K562 (cell line): Measurements from ENCODE around the gene SPATA2L. TPM values are rescaled to one million over a fixed set of nuclear protein-coding genes. Genes with fewer than 3 reads are reported as not detected.

Experiments used
- ARNT ChIP-seq, 2 experiments: fragments of 450-650 bp; IDR thresholded peaks; 2 replicates each; pipeline ENCODE4 v1.6.1; 2016; ENCODE audit warnings: mild to moderate bottlenecking in 1 of 2
- CBFA2T2 ChIP-seq: fragments of 450-650 bp; conservative IDR thresholded peaks from 2 replicates; pipeline ENCODE4 v1.6.1; 2017; ENCODE audit warnings: mild to moderate bottlenecking
- CC2D1A ChIP-seq: fragments of 450-650 bp; IDR thresholded peaks from 2 replicates; pipeline ENCODE4 v1.6.1; 2017; ENCODE audit warnings: mild to moderate bottlenecking
- HIVEP1 ChIP-seq: fragments of 250-450 bp; sonication (Bioruptor Pico); IDR thresholded peaks from 2 replicates; pipeline ENCODE4 v1.4.0; 2020; ENCODE audit warnings: mild to moderate bottlenecking
- JUN ChIP-seq, 2 experiments: sonication (generic) in 1 of 2; formaldehyde crosslinking in 1 of 2; IDR thresholded peaks; 2 replicates each; pipeline versions ENCODE4 v1.6.1 to v1.8.0; 2012 to 2022; ENCODE audit warnings: borderline replicate concordance in 2 of 2, mild to moderate bottlenecking in 2 of 2, improper control_type of control experiment in 1 of 2, low read depth in 1 of 2, low read length in 1 of 2, missing genetic modification reagents in 1 of 2
- NONO ChIP-seq, 2 experiments: fragments of 200-400 bp in 1 of 2; fragments of 450-650 bp in 1 of 2; formaldehyde crosslinking in 1 of 2; IDR thresholded peaks; 2 replicates each; pipeline ENCODE4 v1.6.1; 2017; ENCODE audit warnings: low read depth in 2 of 2, mild to moderate bottlenecking in 2 of 2, moderate library complexity in 2 of 2, low read length in 1 of 2
- NR2C2 ChIP-seq, 2 experiments: fragments of 200-800 bp in 1 of 2; sonication (Bioruptor generic) in 1 of 2; sonication (generic) in 1 of 2; formaldehyde crosslinking in 1 of 2; IDR thresholded peaks; 2 replicates each; pipeline versions ENCODE4 v1.6.1 to v1.8.0; 2016 to 2022; ENCODE audit warnings: mild to moderate bottlenecking in 1 of 2, missing compliant biosample characterization in 1 of 2, missing genetic modification characterization in 1 of 2, missing genetic modification reagents in 1 of 2
- SNIP1 ChIP-seq: fragments of 450-650 bp; IDR thresholded peaks from 2 replicates; pipeline ENCODE4 v1.7.1; 2017; ENCODE audit warnings: low read depth, mild to moderate bottlenecking
- WHSC1 ChIP-seq: IDR thresholded peaks from one replicate; pipeline ENCODE4 v1.6.1; 2012; ENCODE audit warnings: low read length, control low read depth, inconsistent platforms
- ZKSCAN1 ChIP-seq: fragments of 150-350 bp; IDR thresholded peaks from 2 replicates; pipeline ENCODE4 v1.6.1; 2016; ENCODE audit warnings: low read depth, low read length
- ZNF124 ChIP-seq: sonication (generic); formaldehyde crosslinking; IDR thresholded peaks from 2 replicates; pipeline ENCODE4 v1.8.1; 2022; ENCODE audit warnings: missing genetic modification reagents
- ZNF140 ChIP-seq: fragments of 250-450 bp; sonication (Bioruptor Pico); IDR thresholded peaks from 2 replicates; pipeline ENCODE4 v1.8.0; 2021; ENCODE audit warnings: moderate library complexity, mild to moderate bottlenecking, inconsistent platforms
- ZNF282 ChIP-seq: sonication (generic); formaldehyde crosslinking; IDR thresholded peaks from 2 replicates; pipeline ENCODE4 v1.8.1; 2023; ENCODE audit warnings: missing genetic modification reagents
- ZNF830 ChIP-seq: fragments of 250-450 bp; sonication (Bioruptor Pico); IDR thresholded peaks from 2 replicates; pipeline ENCODE4 v1.5.0; 2021; ENCODE audit warnings: mild to moderate bottlenecking
- polyA plus RNA-seq, 8 experiments: library from polyadenylated mRNA; depleted of rRNA in 4 of 8; stranded (reverse) in 5 of 8; unstranded in 3 of 8; fragments of >200 nt; fragmentation: Nextera tagmentation in 2 of 8; fragmentation: Illumina TruSeq in 1 of 8; extraction: Ambion mirVana in 2 of 8; extraction: Trizol in 1 of 8; gene quantifications; 2 replicates each; pipeline versions ENCODE4 v1.2.1 to v1.2.3, GENCODE V29; 2011 to 2014; ENCODE audit warnings: inconsistent platforms in 1 of 8, missing spikeins in 1 of 8
- total RNA-seq, 7 experiments: library from RNA; depleted of rRNA in 6 of 7; stranded (reverse); fragments of >200 nt in 6 of 7; fragmentation: Illumina TruSeq in 2 of 7; extraction: Trizol in 2 of 7; gene quantifications; 2 replicates each; pipeline versions ENCODE4 v1.2.1 to v1.2.3, GENCODE V29; 2011 to 2021; ENCODE audit warnings: low replicate concordance in 1 of 7
- TF ChIP-seq, protein P1 (sequence below): sonication (generic); formaldehyde crosslinking; IDR thresholded peaks from 2 replicates; pipeline ENCODE4 v1.8.1; 2023; ENCODE audit warnings: mild to moderate bottlenecking, missing genetic modification reagents
- TF ChIP-seq, protein P2 (sequence below): fragments of 150-350 bp; conservative IDR thresholded peaks from 2 replicates; pipeline ENCODE4 v1.6.1; 2014; ENCODE audit warnings: low read length
- TF ChIP-seq, protein P3 (sequence below), 2 experiments: fragments of 450-650 bp; conservative IDR thresholded peaks; 2 replicates each; pipeline ENCODE4 v1.6.1; 2017; ENCODE audit warnings: mild to moderate bottlenecking in 2 of 2, moderate library complexity in 2 of 2
- TF ChIP-seq, protein P4 (sequence below): fragments of 250-450 bp; sonication (Bioruptor Pico); IDR thresholded peaks from 2 replicates; pipeline ENCODE4 v1.4.0; 2020; ENCODE audit warnings: mild to moderate bottlenecking, moderate library complexity

SPATA2L gene
- total and polyA plus RNA-seq, 9 of the 15 experiments (the other 6 are each of a cell fraction or from before 2014, with no cell fraction given): 0.13 to 19.2 (median 4.8) TPM; not detected in 1

DNA sequence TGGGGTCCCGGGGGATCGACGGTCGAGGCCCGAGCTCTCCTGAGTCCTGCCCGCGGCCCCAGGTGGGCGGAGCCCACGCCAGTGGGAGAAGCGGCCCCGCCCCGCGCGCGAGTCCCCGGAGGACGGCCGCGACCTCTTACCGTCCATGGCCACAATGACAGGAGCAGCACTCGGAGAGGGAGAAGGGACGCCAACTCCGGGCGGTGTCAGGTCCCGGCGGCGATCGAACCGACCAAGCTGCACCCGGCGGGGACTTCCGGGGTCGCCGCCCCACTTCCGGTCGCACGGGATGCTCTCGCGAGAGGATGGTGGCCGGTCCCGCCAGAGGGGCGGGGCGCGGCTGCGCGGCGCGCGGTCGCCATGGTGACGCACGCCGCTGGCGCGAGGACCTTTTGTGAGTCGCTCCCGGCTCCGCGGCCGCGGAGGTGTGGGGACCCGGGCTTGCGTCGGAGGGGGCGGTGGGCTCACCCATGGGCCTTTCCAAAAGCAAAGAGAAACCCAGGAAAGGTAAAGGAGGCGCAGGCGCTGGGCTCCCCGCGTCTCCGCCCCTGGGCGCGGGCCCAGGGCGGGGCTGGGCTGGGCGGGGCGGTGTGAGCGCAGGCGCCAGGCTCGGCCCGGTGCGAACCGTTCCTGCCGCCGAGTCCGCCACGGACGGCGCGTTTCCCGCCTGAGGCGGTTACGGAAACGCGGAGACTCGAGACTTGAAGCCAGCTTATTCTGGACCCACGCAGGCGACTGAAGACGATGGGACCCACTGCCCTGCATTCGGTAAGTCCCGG, 43.9 kb downstream of the SPATA2L start, which contains the start of the genes CHMP1A and SPATA33 (continued):
- TF ChIP-seq, protein P1, sequence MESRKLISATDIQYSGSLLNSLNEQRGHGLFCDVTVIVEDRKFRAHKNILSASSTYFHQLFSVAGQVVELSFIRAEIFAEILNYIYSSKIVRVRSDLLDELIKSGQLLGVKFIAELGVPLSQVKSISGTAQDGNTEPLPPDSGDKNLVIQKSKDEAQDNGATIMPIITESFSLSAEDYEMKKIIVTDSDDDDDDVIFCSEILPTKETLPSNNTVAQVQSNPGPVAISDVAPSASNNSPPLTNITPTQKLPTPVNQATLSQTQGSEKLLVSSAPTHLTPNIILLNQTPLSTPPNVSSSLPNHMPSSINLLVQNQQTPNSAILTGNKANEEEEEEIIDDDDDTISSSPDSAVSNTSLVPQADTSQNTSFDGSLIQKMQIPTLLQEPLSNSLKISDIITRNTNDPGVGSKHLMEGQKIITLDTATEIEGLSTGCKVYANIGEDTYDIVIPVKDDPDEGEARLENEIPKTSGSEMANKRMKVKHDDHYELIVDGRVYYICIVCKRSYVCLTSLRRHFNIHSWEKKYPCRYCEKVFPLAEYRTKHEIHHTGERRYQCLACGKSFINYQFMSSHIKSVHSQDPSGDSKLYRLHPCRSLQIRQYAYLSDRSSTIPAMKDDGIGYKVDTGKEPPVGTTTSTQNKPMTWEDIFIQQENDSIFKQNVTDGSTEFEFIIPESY (CRISPR knock-in tag): peak; percentile 26
- peak; percentile 89 for TF ChIP-seq NR2C2 (CRISPR knock-in tag; IDR thresholded peaks at IDR 0.05)
- TF ChIP-seq NR2C2 (tag; IDR thresholded peaks at IDR 0.05): peak; percentile 95
- no peak for TF ChIP-seq ZNF124
- no peak for TF ChIP-seq WHSC1
- no peak for TF ChIP-seq CC2D1A
- TF ChIP-seq, protein P2, sequence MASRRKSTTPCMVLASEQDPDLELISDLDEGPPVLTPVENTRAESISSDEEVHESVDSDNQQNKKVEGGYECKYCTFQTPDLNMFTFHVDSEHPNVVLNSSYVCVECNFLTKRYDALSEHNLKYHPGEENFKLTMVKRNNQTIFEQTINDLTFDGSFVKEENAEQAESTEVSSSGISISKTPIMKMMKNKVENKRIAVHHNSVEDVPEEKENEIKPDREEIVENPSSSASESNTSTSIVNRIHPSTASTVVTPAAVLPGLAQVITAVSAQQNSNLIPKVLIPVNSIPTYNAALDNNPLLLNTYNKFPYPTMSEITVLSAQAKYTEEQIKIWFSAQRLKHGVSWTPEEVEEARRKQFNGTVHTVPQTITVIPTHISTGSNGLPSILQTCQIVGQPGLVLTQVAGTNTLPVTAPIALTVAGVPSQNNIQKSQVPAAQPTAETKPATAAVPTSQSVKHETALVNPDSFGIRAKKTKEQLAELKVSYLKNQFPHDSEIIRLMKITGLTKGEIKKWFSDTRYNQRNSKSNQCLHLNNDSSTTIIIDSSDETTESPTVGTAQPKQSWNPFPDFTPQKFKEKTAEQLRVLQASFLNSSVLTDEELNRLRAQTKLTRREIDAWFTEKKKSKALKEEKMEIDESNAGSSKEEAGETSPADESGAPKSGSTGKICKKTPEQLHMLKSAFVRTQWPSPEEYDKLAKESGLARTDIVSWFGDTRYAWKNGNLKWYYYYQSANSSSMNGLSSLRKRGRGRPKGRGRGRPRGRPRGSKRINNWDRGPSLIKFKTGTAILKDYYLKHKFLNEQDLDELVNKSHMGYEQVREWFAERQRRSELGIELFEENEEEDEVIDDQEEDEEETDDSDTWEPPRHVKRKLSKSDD: no peak
- no peak for TF ChIP-seq ZNF140 (CRISPR knock-in tag)
- TF ChIP-seq HIVEP1 (CRISPR knock-in tag): no peak
- no peak for TF ChIP-seq JUN (IDR thresholded peaks at IDR 0.05; ENCODE audit: borderline replicate concordance, low read depth, low read length)
- TF ChIP-seq JUN (CRISPR knock-in tag; IDR thresholded peaks at IDR 0.05; ENCODE audit: borderline replicate concordance): no peak
- no peak for TF ChIP-seq ARNT (IDR thresholded peaks at IDR 0.05)
- TF ChIP-seq CBFA2T2: no peak
- TF ChIP-seq ZNF282: 0 out of 2 replicates have a peak, but pooled peaks have one; percentile 73
- no peak for TF ChIP-seq ZKSCAN1
- TF ChIP-seq, protein P3, sequence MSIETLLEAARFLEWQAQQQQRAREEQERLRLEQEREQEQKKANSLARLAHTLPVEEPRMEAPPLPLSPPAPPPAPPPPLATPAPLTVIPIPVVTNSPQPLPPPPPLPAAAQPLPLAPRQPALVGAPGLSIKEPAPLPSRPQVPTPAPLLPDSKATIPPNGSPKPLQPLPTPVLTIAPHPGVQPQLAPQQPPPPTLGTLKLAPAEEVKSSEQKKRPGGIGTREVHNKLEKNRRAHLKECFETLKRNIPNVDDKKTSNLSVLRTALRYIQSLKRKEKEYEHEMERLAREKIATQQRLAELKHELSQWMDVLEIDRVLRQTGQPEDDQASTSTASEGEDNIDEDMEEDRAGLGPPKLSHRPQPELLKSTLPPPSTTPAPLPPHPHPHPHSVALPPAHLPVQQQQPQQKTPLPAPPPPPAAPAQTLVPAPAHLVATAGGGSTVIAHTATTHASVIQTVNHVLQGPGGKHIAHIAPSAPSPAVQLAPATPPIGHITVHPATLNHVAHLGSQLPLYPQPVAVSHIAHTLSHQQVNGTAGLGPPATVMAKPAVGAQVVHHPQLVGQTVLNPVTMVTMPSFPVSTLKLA (conservative IDR thresholded peaks at IDR 0.05): peak; percentile 86 to 95
- no peak for TF ChIP-seq NONO (IDR thresholded peaks at IDR 0.05; ENCODE audit: low read depth in 2 of 2, low read length in 1 of 2)
- TF ChIP-seq ZNF830 (CRISPR knock-in tag): no peak
- TF ChIP-seq, protein P4, sequence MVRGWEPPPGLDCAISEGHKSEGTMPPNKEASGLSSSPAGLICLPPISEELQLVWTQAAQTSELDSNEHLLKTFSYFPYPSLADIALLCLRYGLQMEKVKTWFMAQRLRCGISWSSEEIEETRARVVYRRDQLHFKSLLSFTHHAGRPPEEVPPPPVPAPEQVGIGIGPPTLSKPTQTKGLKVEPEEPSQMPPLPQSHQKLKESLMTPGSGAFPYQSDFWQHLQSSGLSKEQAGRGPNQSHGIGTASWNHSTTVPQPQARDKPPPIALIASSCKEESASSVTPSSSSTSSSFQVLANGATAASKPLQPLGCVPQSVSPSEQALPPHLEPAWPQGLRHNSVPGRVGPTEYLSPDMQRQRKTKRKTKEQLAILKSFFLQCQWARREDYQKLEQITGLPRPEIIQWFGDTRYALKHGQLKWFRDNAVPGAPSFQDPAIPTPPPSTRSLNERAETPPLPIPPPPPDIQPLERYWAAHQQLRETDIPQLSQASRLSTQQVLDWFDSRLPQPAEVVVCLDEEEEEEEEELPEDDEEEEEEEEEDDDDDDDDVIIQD (CRISPR knock-in tag): 0 out of 2 replicates have a peak, but pooled peaks have one; percentile 13
- no peak; the same call in 1 of the 2 replicates for TF ChIP-seq SNIP1
